ENCODE measurements around the gene ADAMTSL3.

- TF ChIP-seq CTCF (IDR thresholded peaks at IDR 0.05) (no peak), POLR2A (IDR thresholded peaks at IDR 0.05) (no peak)
Observed at GRCh38 chr15:83746231-83746630, 92.3 kb downstream of the ADAMTSL3 start.
